Muscle of arm (tissue), 12 donors: ENCODE data around the gene FXYD4. TPM values are rescaled to one million over a fixed set of nuclear protein-coding genes. Genes with fewer than 3 reads are reported as not detected.

Experiments used
- DNase-seq: peaks from one replicate; pipeline ENCODE4 v3.0.0-alpha.2; 2013
- polyA plus RNA-seq, 12 donors: library from polyadenylated mRNA; unstranded; fragments of 120-200 nt; gene quantifications; one replicate each; pipeline ENCODE4 v1.2.1, GENCODE V29; 2013; ENCODE audit not compliant: insufficient read length in 12 of 12

Gene FXYD4
- polyA plus RNA-seq, 12 donors: 0.29 to 3.6 (median 1.1) TPM; not detected in 2

- no peak for DNase-seq
Observed at GRCh38 chr10:43343126-43343525, 28.3 kb upstream of the FXYD4 start.

DNA sequence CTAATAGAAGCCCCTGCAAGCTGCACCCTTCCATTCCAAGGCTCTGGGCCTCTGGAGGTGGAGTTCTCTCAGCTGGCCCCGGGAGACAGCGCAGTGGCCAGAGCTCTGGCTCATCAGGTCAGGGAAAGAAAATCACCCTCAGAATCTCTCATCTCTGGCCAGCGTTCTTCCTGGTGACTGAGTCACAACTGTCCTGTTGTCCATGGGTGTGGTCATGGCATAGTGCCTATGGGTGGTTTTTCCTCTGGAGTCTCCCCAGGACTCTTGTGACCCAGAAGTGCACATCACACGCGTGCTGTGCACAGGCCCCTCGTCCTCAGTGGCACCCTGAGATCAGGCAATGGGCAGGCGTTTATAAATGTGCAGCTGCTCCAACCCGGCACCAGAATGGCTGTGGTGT lies 27.4 kb upstream of the FXYD4 start:
- DNase-seq: no peak

DNA sequence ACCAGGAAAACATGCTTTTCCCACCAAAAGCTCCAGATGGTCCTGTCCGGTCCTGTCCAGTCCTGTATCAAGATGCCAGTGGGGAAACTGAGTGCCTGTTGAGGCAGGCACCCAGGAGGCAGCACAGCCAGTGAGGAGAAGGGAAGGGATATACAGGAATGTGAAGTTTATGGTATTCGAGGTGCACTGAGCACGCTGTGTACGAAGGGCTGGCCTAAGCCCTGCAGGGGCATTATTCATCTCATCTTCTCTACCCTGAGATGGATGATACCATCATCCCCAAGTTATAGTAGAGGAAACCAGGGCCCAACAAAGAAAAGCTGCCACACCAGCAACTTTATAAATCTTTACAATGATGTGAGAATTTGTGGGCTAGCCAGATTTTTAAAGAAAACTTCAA lies 23.4 kb upstream of the FXYD4 start:
- no peak for DNase-seq

DNA sequence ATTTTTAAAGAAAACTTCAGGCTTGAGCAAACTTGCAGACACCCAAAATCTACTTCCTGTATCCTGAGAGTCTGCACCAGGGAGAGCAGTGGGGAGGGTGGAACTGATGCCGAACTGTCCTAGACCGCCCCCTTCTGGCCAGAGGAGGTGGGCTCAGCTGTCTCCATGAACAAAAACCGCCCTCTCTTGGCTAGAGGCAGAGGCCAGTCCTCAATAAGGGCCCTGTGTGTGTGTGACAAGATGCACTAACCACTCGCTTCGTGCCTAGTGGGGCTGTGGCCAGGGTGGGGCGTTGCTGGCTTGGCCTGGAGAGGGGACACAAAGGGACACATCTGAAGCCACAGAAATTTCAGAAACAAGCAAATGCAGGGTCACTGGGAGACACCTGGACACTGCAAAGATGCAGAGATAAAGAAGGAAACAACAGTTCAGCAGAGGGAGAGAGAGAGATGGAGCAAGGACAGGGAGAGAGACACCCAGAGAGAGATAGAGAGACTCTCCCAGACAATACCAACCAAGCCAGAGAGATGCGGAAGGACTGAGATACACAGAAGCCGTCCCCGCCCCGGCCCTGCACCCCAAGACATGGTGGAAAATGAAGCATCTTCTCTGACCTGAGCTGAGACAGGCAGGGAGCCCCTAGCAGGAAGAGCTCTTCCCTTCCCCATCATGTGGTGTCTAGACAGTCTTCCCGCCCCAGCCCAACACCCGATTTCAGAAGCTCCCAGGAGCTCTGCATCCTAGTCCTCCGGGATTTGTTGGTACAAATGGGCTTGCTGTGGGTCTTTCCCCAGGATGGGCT lies 22.7 kb upstream of the FXYD4 start:
- DNase-seq: peak; percentile 87

DNA sequence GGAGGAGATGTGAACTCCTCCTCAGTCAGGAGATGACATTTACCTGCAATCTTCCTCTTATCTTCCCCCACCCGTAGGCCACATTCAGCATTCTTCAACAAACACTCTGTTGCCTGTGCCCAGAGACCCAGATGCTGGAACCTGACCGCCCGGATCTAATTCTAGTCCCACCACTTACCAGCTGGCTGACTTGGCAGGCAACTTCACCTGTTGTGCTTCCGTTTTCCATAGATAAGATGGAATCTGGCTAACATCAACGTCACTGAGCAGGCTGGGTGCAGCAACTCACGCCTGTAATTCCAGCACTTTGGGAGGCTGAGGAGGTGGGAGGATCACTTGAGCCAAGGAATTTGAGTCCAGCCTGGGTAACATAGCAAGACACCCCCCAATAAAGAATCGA lies 21.3 kb upstream of the FXYD4 start:
- DNase-seq: no peak

DNA sequence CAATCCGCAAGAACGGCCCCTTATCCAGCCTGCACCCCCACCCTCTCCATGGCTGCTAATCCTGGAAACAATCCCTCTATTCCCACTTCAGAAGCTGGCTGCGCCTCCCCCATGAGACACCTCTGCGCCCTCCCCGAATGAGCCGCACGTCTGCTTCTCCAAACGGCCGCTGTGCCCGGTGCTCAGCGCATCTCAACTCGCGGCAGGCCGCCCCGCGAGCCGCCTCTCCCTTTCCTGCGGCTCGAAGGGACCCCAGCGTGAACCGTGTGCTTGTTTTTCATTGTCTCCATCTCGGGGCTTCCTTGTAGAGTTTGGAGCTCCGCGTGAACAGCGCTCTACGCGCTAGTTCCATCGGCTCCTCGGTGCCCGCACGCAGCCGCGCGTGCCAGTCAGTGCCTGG lies 20.8 kb upstream of the FXYD4 start:
- no peak for DNase-seq

DNA sequence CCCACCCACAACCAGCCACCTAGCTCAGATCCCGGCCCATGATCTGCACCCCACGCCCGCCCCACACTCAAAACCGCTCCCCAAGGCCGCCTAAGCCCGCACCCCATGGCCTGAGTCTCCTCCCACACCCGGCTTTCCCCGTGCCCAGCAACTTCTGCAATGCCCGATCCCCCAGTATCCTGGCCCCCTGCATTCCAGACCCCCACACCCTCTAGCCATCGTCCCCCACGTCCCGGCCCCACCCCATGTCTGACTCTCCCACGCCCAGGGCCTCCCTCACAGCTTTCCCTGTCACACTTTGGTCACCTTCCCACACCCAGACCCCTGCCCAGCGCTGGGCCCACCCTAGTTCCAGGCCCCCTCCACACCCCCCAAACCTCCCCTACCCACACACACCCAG lies 20.1 kb upstream of the FXYD4 start:
- DNase-seq: no peak

GRCh38 chr10:43352951-43353350 lies 18.5 kb upstream of the FXYD4 start:
- no peak for DNase-seq

DNA sequence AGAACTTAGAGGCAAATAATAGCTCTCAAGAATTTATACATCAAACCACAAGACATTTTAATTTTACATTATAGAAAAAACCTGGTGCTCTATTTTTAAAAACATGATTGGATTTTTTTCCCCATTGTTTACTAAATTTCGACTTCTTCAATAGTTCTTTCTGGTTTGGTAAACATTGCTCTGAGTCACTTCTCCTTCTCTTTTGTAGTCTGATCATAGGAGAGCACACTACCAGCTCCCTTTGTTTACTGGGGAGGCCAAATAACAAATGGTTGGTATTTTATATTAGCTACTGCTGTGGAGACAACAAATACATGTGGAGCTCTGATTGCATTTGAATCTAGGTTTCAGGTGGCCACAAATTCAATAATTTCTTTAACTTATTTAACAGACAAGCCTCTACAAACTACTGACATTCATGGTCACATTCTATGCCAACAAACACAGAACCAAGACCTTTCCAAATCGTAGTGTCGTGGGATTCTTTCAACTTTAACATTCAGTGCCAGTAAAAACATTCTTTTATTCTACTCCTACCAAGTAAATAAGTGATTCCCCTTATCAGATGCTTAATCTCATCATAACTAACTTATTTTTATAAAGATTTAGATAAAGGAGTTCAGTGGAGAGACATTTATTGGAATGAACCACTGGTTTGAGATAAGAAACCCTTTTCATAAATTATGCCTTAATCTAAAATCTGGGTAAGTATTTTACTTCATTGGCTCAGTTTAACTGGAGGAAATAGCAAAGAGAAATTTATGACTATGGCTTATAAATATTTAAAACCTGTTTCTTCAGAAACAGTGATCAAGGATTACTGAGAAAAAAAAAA lies 17.7 kb upstream of the FXYD4 start:
- DNase-seq: no peak

- no peak for DNase-seq
Observed at GRCh38 chr10:43354330-43354635, 17.2 kb upstream of the FXYD4 start.

GRCh38 chr10:43354879-43355380 lies 16.5 kb upstream of the FXYD4 start:
- no peak for DNase-seq

GRCh38 chr10:43355749-43356371 lies 15.6 kb upstream of the FXYD4 start:
- no peak for DNase-seq

DNA sequence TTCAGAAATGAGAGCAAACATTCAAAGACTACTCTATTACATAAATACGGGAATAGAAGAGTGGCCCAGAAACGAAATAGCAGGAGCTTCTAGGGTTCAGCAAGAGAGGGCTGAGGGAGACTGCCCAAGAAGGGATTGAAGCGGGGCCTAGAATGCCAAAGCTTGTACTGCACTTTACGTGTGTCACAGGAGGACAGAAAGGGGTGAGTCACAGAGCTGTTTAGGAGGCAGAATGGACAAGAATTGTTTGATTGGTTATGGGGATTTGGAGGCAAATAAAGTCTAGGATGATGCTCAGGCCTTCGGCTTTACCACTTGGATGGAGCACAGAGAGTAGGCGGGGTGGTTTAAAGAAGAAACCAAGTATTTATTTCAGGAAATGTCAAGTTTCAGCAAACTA lies 11.3 kb upstream of the FXYD4 start:
- no peak for DNase-seq

DNA sequence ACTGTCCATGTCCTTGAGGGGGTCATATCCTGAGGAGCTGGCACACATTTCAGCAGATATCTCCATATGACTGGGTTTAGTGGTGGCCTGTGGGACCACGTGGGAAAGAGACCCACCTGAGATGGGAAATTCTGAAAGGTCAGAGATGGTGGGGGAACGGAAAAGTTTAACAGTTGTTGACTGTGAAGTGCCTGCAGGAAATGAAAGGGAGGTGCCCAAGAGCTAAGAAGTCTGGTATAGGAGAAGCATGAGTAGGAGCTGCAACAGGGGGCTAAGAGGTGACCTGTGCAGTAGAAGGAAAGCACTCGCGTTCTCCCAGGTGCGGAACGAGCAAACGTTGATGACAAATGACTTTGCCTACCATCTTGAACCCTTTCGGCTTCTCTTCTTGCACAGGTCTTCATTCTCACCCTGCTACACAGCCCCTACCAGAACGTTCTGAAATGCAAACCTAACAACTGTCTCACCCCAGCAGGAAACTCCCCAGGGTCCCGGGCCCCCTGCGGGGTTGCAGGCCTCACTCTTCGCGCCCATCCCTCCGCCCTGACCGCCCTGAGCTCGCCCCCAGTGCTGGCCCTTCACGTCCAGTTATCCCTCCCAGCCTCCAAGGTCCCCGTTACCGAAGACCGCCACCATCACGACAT lies 9.8 kb upstream of the FXYD4 start:
- DNase-seq: no peak

- peak; percentile 85 for DNase-seq
Observed at GRCh38 chr10:43362191-43362839, 9.1 kb upstream of the FXYD4 start.

GRCh38 chr10:43365001-43365400 lies 6.4 kb upstream of the FXYD4 start:
- no peak for DNase-seq

DNA sequence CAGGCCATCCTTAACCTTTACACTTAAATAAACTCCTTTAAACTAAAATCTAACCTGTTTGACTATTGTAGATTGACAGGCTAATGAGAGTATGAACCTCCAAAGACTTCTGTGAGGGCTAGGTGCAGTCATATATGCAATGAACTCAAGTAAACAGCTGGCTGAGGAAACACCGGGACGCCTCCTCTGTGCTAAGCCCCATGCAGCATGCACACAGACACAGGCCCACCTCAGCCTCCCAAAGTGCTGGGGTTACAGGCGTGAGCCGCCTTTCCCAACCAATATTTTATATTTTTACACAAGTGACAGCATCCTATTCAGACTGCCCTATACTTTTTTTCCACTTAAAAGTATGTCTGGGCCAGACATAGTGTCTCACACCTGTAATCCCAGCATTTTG lies 1.5 kb upstream of the FXYD4 start:
- no peak for DNase-seq

DNA sequence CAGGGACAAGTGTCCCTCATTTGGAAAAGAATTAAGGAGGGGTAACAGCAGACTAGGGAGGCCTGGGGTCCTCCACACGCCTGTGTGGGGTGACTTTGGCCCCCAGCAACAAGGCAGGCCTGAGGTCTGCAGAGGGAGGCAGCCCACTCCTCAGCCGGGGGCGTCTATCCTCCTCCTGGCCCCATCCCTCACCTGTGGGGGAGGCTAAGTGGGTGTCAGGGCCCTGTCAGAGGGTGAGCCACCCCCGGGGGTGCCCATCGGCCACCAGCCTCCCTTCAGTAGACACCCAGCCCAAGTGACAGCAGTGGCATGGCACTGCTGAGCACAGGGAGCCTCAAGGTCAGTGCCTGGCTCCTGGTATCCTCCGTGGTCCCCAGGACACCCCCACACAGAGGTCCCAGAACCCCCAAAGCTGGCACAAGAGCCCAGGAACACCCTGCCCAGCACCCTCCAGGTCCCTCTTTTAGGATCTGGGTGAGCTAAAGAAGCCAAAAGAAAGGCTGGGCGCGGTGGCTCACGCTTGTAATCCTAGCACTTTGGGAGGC lies 693 bp upstream of the FXYD4 start:
- DNase-seq: no peak

DNA sequence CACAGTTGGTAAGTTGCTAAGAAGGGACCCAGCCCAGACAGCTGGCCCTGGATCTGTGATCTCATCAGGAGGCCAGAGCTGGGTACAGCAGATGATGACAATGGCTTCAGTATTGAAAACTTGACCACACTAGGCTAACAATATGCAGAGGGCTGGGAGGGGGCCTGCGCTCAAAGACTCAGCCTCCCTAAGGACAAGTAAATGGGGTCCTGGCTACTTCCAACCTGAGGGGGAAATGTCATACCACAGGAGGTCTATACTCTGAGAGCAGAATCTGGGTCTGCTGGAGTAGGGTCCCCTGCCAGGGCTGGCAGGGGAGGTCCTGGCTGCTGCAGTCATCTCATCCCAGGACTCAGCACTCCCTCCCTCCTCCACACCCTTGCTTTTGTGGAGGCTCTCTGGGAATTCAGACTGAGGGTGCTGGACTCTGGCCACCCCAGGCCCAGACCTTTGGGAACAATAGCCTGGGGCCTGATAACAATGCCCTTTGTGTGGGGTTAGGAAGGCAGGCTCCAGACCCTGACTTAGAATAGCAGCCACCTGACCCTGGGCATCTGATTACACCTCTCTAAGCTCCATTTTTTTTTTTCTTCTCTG lies 1.4 kb downstream of the FXYD4 start:
- DNase-seq: no peak

GRCh38 chr10:43373461-43373860 lies 2.0 kb downstream of the FXYD4 start:
- no peak for DNase-seq

GRCh38 chr10:43374194-43374593 lies 2.8 kb downstream of the FXYD4 start:
- DNase-seq: no peak
